ENCODE results near the gene CARD6.
"Not testable (repeated sequence)": the region's sequence is repeated elsewhere in the genome, so short reads cannot be mapped to it uniquely, and the experiment has no call there.

CARD6 gene

DNA sequence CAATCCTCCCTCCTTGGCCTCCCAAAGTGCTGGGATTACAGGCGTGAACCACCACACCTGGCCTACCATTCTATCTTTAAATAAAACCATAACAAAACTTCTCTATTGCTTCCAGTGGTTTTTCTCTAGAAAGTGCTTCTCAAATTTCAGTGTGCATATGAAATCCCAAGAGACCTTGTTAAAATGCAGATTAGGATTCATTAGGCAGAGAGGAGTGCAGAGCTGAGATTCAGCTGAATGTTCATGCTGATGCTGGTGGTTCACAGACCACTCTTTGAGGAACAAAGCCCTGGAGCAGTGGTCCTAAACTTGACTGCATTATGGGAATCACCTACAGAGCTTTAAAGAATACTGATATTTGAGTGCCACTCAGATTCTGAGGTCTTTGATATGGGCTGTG is 28.2 kb downstream of the CARD6 start:
- Histone ChIP-seq H4K20me1 (ENCODE audit: insufficient read depth, low read length) (no peaks in the 10 kb centered on the region), H3K9me2 (replicated peaks; ENCODE audit: insufficient read depth, low read length) (no peaks in the 10 kb centered on the region), H3K9ac (ENCODE audit: low read length) (no peak overlapping the region), H3K4me2 (ENCODE audit: low read depth, low read length) (no peak overlapping the region), H3K27me3 (replicated peaks; ENCODE audit: insufficient read depth, low read length) (no peaks in the 10 kb centered on the region), H3K4me3 (ENCODE audit: low read length) (no peak overlapping the region), H3K36me3 (replicated peaks; ENCODE audit: insufficient read depth, low read length) (no peaks in the 10 kb centered on the region), H3K4me1 (ENCODE audit: low read length) (peaks cover 10% of the 10 kb centered on the region), H2AFZ (ENCODE audit: low read length) (no peak overlapping the region), H3K27ac (ENCODE audit: low read length) (no peak overlapping the region), H3K79me2 (ENCODE audit: low read length) (no peaks in the 10 kb centered on the region), H3K9me3 (replicated peaks; ENCODE audit: insufficient read depth, low read length) (no peaks in the 10 kb centered on the region), H3F3A (ENCODE audit: insufficient read depth, low read length) (no peaks in the 10 kb centered on the region)
- no peak for DNase-seq
- no peak for TF ChIP-seq EZH2 (optimal IDR thresholded peaks at IDR 0.05; ENCODE audit: low read depth, low read length)
- TF ChIP-seq EZH2phosphoT487 (IDR thresholded peaks at IDR 0.05; ENCODE audit: low read length): no peak
- TF ChIP-seq, protein P1, sequence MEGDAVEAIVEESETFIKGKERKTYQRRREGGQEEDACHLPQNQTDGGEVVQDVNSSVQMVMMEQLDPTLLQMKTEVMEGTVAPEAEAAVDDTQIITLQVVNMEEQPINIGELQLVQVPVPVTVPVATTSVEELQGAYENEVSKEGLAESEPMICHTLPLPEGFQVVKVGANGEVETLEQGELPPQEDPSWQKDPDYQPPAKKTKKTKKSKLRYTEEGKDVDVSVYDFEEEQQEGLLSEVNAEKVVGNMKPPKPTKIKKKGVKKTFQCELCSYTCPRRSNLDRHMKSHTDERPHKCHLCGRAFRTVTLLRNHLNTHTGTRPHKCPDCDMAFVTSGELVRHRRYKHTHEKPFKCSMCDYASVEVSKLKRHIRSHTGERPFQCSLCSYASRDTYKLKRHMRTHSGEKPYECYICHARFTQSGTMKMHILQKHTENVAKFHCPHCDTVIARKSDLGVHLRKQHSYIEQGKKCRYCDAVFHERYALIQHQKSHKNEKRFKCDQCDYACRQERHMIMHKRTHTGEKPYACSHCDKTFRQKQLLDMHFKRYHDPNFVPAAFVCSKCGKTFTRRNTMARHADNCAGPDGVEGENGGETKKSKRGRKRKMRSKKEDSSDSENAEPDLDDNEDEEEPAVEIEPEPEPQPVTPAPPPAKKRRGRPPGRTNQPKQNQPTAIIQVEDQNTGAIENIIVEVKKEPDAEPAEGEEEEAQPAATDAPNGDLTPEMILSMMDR (IDR thresholded peaks at IDR 0.05; ENCODE audit: low read length): no peak

DNA sequence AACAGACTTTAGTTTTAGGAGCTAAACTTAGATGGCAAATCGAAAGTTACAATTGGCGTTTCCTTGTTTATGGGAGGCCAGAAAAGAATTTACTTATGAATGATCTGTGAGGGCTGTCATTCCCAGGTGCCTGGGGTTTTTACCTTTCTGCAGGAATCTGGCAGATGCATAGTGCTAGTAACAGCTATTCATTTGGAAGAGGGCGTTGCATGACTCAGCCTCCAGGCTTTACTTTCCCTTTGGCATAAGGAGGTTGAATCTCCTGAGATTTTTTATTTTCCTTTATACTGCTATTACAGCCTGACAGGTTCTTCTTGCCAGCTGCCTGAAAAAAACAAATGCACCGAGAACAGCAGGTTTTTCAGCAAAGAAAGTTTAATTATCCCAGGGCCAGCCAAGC is 30.0 kb downstream of the CARD6 start:
- Histone ChIP-seq H3F3A (ENCODE audit: insufficient read depth, low read length) (no peaks in the 10 kb centered on the region), H3K9ac (ENCODE audit: low read length) (no peak overlapping the region), H3K9me3 (replicated peaks; ENCODE audit: insufficient read depth, low read length) (no peaks in the 10 kb centered on the region), H3K79me2 (ENCODE audit: low read length) (no peaks in the 10 kb centered on the region), H3K4me3 (ENCODE audit: low read length) (no peak overlapping the region), H3K27ac (ENCODE audit: low read length) (no peak overlapping the region), H2AFZ (ENCODE audit: low read length) (no peak overlapping the region), H4K20me1 (ENCODE audit: insufficient read depth, low read length) (no peaks in the 10 kb centered on the region), H3K36me3 (replicated peaks; ENCODE audit: insufficient read depth, low read length) (no peaks in the 10 kb centered on the region), H3K4me1 (ENCODE audit: low read length) (peaks cover 10% of the 10 kb centered on the region), H3K27me3 (replicated peaks; ENCODE audit: insufficient read depth, low read length) (no peaks in the 10 kb centered on the region), H3K9me2 (replicated peaks; ENCODE audit: insufficient read depth, low read length) (no peaks in the 10 kb centered on the region), H3K4me2 (ENCODE audit: low read depth, low read length) (no peak overlapping the region)
- DNase-seq: no peak
- TF ChIP-seq EZH2 (optimal IDR thresholded peaks at IDR 0.05; ENCODE audit: low read depth, low read length): no peak
- TF ChIP-seq EZH2phosphoT487 (IDR thresholded peaks at IDR 0.05; ENCODE audit: low read length): no peak
- TF ChIP-seq, protein P1 (IDR thresholded peaks at IDR 0.05; ENCODE audit: low read length): no peak

DNA sequence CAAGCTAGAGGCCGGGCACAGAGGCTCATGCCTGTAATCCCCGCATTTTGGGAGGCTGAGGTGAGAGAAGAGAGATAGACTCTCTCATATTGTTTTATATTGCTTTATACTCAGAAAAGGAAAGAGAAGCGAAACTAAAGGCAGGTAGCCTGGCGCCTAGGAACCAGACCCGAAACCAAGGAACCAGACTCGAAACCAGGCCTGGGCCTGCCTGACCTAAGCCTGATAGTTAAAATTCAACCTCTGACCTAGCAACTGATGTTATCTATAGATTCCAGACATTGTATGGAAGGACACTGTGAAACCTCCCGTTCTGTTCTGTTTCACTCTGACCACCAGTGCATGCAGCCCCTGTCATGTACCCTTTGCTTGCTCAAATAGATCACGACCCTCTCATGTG is 31.1 kb downstream of the CARD6 start:
- not testable (repeated sequence) for H3K9me2 ChIP-seq (replicated peaks; ENCODE audit: insufficient read depth, low read length); H3K4me3 ChIP-seq (ENCODE audit: low read length); H3K27me3 ChIP-seq (replicated peaks; ENCODE audit: insufficient read depth, low read length); H4K20me1 ChIP-seq (ENCODE audit: insufficient read depth, low read length); H3K27ac ChIP-seq (ENCODE audit: low read length); H2AFZ ChIP-seq (ENCODE audit: low read length); H3K9ac ChIP-seq (ENCODE audit: low read length); H3K36me3 ChIP-seq (replicated peaks; ENCODE audit: insufficient read depth, low read length); H3K79me2 ChIP-seq (ENCODE audit: low read length); H3K9me3 ChIP-seq (replicated peaks; ENCODE audit: insufficient read depth, low read length); H3F3A ChIP-seq (ENCODE audit: insufficient read depth, low read length)
- H3K4me2 ChIP-seq (ENCODE audit: low read depth, low read length): peak overlapping the region; percentile 31; the same call in 1 of the 2 replicates
- H3K4me1 ChIP-seq (ENCODE audit: low read length): peaks cover 10% of the 10 kb centered on the region
- DNase-seq: peak; percentile 42

DNA sequence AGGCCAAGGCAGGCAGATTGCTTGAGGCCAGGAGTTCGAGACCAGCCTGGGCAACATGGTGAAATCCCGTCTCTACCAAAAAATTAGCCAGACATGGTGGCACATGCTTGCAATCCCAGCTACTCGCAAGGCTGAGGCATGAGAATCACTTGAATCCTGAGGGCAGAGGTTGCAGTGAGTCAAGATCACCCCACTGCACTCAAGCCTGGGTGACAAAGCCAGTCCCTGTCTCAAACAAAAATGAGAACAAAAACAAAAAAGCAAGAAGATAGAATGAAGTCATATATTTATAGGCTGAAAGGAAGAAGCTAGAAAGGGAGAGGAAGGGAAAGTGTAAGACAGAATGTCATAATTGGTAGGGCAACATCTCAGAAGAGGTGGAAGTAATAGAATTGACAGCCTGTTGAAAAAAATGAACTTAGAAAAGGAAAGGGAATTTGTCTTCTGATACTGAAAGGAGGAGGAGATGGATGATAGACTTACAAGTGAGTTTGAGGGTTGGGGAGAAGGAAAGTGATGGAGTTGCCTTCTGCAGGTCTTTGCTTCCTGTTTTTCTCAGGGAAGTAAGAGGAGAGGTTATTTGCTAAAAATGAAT is 32.2 kb downstream of the CARD6 start:
- Histone ChIP-seq H3K4me1 (ENCODE audit: low read length) (peaks cover 10% of the 10 kb centered on the region), H3K9me3 (replicated peaks; ENCODE audit: insufficient read depth, low read length) (no peaks in the 10 kb centered on the region), H2AFZ (ENCODE audit: low read length) (no peak overlapping the region), H4K20me1 (ENCODE audit: insufficient read depth, low read length) (no peaks in the 10 kb centered on the region), H3K27me3 (replicated peaks; ENCODE audit: insufficient read depth, low read length) (no peaks in the 10 kb centered on the region), H3F3A (ENCODE audit: insufficient read depth, low read length) (no peaks in the 10 kb centered on the region), H3K9ac (ENCODE audit: low read length) (no peak overlapping the region), H3K36me3 (replicated peaks; ENCODE audit: insufficient read depth, low read length) (no peaks in the 10 kb centered on the region), H3K9me2 (replicated peaks; ENCODE audit: insufficient read depth, low read length) (no peaks in the 10 kb centered on the region), H3K27ac (ENCODE audit: low read length) (no peak overlapping the region), H3K4me3 (ENCODE audit: low read length) (no peak overlapping the region), H3K79me2 (ENCODE audit: low read length) (no peaks in the 10 kb centered on the region), H3K4me2 (ENCODE audit: low read depth, low read length) (no peak overlapping the region)
- no peak for DNase-seq
- TF ChIP-seq EZH2phosphoT487 (IDR thresholded peaks at IDR 0.05; ENCODE audit: low read length) (no peak), EZH2 (optimal IDR thresholded peaks at IDR 0.05; ENCODE audit: low read depth, low read length) (no peak)
- TF ChIP-seq, protein P1 (IDR thresholded peaks at IDR 0.05; ENCODE audit: low read length): no peak
